ENCODE measurements around the gene SKAP1.

Gene SKAP1

GRCh38 chr17:48244814-48245213 lies 185.2 kb downstream of the SKAP1 start:
- DNase-seq = no peak
- TF ChIP-seq POLR2A (IDR thresholded peaks at IDR 0.05; ENCODE audit: low read length) = no peak
- TF ChIP-seq GATA1 (IDR thresholded peaks at IDR 0.05; ENCODE audit: low read depth, low read length) = no peak

GRCh38 chr17:48244121-48244711 lies 185.8 kb downstream of the SKAP1 start:
- DNase-seq = no peak
- TF ChIP-seq GATA1 (IDR thresholded peaks at IDR 0.05; ENCODE audit: low read depth, low read length) (no peak), POLR2A (IDR thresholded peaks at IDR 0.05; ENCODE audit: low read length) (no peak)

GRCh38 chr17:48241770-48242497 lies 188.1 kb downstream of the SKAP1 start:
- TF ChIP-seq GATA1 (IDR thresholded peaks at IDR 0.05; ENCODE audit: low read depth, low read length) (no peak), POLR2A (IDR thresholded peaks at IDR 0.05; ENCODE audit: low read length) (no peak)
- DNase-seq = no peak

GRCh38 chr17:48241131-48241591 lies 188.9 kb downstream of the SKAP1 start:
- no peak for TF ChIP-seq POLR2A (IDR thresholded peaks at IDR 0.05; ENCODE audit: low read length)
- TF ChIP-seq GATA1 (IDR thresholded peaks at IDR 0.05; ENCODE audit: low read depth, low read length) = no peak
- DNase-seq = no peak

- TF ChIP-seq POLR2A (IDR thresholded peaks at IDR 0.05; ENCODE audit: low read length) (no peak), GATA1 (IDR thresholded peaks at IDR 0.05; ENCODE audit: low read depth, low read length) (no peak)
- no peak for DNase-seq
Measured at GRCh38 chr17:48240562-48241130, 189.4 kb downstream of the SKAP1 start.

GRCh38 chr17:48240122-48240521 lies 189.9 kb downstream of the SKAP1 start:
- TF ChIP-seq POLR2A (IDR thresholded peaks at IDR 0.05; ENCODE audit: low read length) (no peak), GATA1 (IDR thresholded peaks at IDR 0.05; ENCODE audit: low read depth, low read length) (no peak)
- no peak for DNase-seq

GRCh38 chr17:48239603-48239995 lies 190.4 kb downstream of the SKAP1 start:
- DNase-seq = no peak

GRCh38 chr17:48238933-48239602 lies 190.9 kb downstream of the SKAP1 start:
- TF ChIP-seq GATA1 (IDR thresholded peaks at IDR 0.05; ENCODE audit: low read depth, low read length) (no peak), POLR2A (IDR thresholded peaks at IDR 0.05; ENCODE audit: low read length) (no peak)

More at GRCh38 chr17:48239603-48239995, 190.4 kb downstream of the SKAP1 start:
- TF ChIP-seq POLR2A (IDR thresholded peaks at IDR 0.05; ENCODE audit: low read length) (no peak), GATA1 (IDR thresholded peaks at IDR 0.05; ENCODE audit: low read depth, low read length) (no peak)

GRCh38 chr17:48237456-48237855 lies 192.6 kb downstream of the SKAP1 start:
- TF ChIP-seq POLR2A (IDR thresholded peaks at IDR 0.05; ENCODE audit: low read length) (no peak), GATA1 (IDR thresholded peaks at IDR 0.05; ENCODE audit: low read depth, low read length) (no peak)
- no peak for DNase-seq

More at GRCh38 chr17:48238933-48239602, 190.9 kb downstream of the SKAP1 start:
- no peak for DNase-seq

GRCh38 chr17:48236681-48237134 lies 193.3 kb downstream of the SKAP1 start:
- TF ChIP-seq GATA1 (IDR thresholded peaks at IDR 0.05; ENCODE audit: low read depth, low read length) = no peak
- TF ChIP-seq POLR2A (IDR thresholded peaks at IDR 0.05; ENCODE audit: low read length) = no peak
- DNase-seq = no peak

- no peak for DNase-seq
- TF ChIP-seq POLR2A (IDR thresholded peaks at IDR 0.05; ENCODE audit: low read length) (no peak), GATA1 (IDR thresholded peaks at IDR 0.05; ENCODE audit: low read depth, low read length) (no peak)
Measured at GRCh38 chr17:48234922-48235321, 195.1 kb downstream of the SKAP1 start.

GRCh38 chr17:48231995-48232959 lies 197.7 kb downstream of the SKAP1 start:
- TF ChIP-seq GATA1 (IDR thresholded peaks at IDR 0.05; ENCODE audit: low read depth, low read length) (no peak), POLR2A (IDR thresholded peaks at IDR 0.05; ENCODE audit: low read length) (no peak)
- DNase-seq = no peak

GRCh38 chr17:48229936-48230335 lies 200.1 kb downstream of the SKAP1 start:
- no peak for TF ChIP-seq POLR2A (IDR thresholded peaks at IDR 0.05; ENCODE audit: low read length)
- no peak for TF ChIP-seq GATA1 (IDR thresholded peaks at IDR 0.05; ENCODE audit: low read depth, low read length)
- no peak for DNase-seq

Data from erythroblast (primary cell).